H1 (cell line): ENCODE measurements around the gene CISTR.

ENCODE experiments used
- CTCF ChIP-seq, 3 experiments: IDR thresholded peaks; 1 replicate in 2 of 3; 2 replicates in 1 of 3; pipeline versions ENCODE4 v1.5.1 to v1.6.1; 2011; ENCODE audit warnings: low read length in 3 of 3, mild to moderate bottlenecking in 3 of 3, inconsistent platforms in 2 of 3, low read depth in 1 of 3, moderate library complexity in 1 of 3; ENCODE audit not compliant: insufficient read depth in 1 of 3; ENCODE audit errors: control extremely low read depth in 1 of 3
- EZH2 ChIP-seq: fragments of 200-600 bp; sonication (generic); IDR thresholded peaks from 2 replicates; pipeline ENCODE4 v1.7.1; 2012; ENCODE audit warnings: low read depth, mild to moderate bottlenecking, moderate library complexity, low read length, inconsistent platforms; ENCODE audit not compliant: severe bottlenecking
- GABPA ChIP-seq: IDR thresholded peaks from 2 replicates; pipeline ENCODE4 v1.6.1; 2011; ENCODE audit warnings: mild to moderate bottlenecking, low read length, moderate library complexity, borderline replicate concordance; ENCODE audit not compliant: insufficient read depth
- HDAC6 ChIP-seq: IDR thresholded peaks from one replicate; pipeline ENCODE4 v1.7.1; 2012; ENCODE audit warnings: low read depth, mild to moderate bottlenecking, inconsistent platforms, low read length, moderate library complexity
- MAX ChIP-seq: IDR thresholded peaks from 2 replicates; pipeline ENCODE4 v1.6.1; 2012; ENCODE audit warnings: inconsistent platforms
- SRF ChIP-seq: IDR thresholded peaks from 2 replicates; pipeline ENCODE4 v1.6.1; 2011; ENCODE audit warnings: mild to moderate bottlenecking, low read depth, low read length, moderate library complexity
- YY1 ChIP-seq: IDR thresholded peaks from 2 replicates; pipeline ENCODE4 v1.6.1; 2011; ENCODE audit warnings: low read depth, mild to moderate bottlenecking, low read length

GRCh38 chr12:53752192-53752601, 418 bp upstream of the CISTR start:
- no peak for TF ChIP-seq MAX
- peak; percentile 89 for TF ChIP-seq EZH2
- no peak for TF ChIP-seq CTCF (IDR thresholded peaks at IDR 0.05; ENCODE audit: control extremely low read depth in 1 of 3, insufficient read depth in 1 of 3, low read depth in 1 of 3, low read length in 3 of 3)
- TF ChIP-seq YY1 = no peak
- TF ChIP-seq HDAC6 = no peak
- TF ChIP-seq SRF = no peak
- TF ChIP-seq GABPA = no peak
